ENCODE results near the gene ALPK1. TPM values are rescaled to one million over a fixed set of nuclear protein-coding genes. Genes with fewer than 3 reads are reported as not detected.

ALPK1 gene
- total and polyA plus RNA-seq, 2 donors, result 14.5 to 16.6 TPM

- no peaks in the 10 kb centered on the region for H3K27me3 ChIP-seq (ENCODE audit: control insufficient read depth in 2 of 2, insufficient read depth in 1 of 2, low read length in 1 of 2)
- DNase-seq (ENCODE audit: low read depth in 6 of 9, low spot score in 9 of 9), result no peak
- H3K4me3 ChIP-seq (ENCODE audit: low read length in 2 of 2), result no peak overlapping the region
- H3K9me3 ChIP-seq (ENCODE audit: control insufficient read depth in 2 of 2, insufficient read depth in 1 of 2, low read length in 1 of 2), result no peaks in the 10 kb centered on the region
- no peak overlapping the region for H3K27ac ChIP-seq (ENCODE audit: low read depth in 1 of 2, low read length in 1 of 2)
- H3K36me3 ChIP-seq (ENCODE audit: control insufficient read depth in 2 of 2, insufficient read depth in 2 of 2, low read length in 1 of 2), result peaks cover 0 to 15% of the 10 kb centered on the region in 2 donors
- 96% methylated on average over 4 of the region's 4 CpGs for WGBS
- H3K4me1 ChIP-seq (ENCODE audit: control insufficient read depth in 2 of 2, insufficient read depth in 2 of 2, low read length in 2 of 2), result no peaks in the 10 kb centered on the region
Measured at GRCh38 chr4:112272292-112272691, 24.9 kb upstream of the ALPK1 start.

DNA sequence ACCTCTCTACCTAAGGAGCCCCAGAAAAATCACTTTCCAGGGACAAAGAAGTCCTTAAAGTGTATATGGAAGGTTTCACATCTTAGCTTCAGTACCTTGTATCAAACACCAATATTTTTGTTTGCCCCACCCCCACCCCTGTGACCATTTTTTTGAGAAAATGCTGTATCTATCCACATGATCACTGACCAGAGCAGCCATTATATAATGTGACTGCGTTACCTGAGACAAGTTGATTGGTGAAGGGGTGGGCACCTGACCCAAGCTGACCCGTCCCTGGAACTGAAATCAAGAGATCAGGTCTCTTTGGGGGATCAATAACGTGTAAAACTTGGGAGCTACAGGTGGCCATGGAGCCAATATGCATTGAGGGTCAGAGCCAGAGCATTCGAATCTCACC, 22.2 kb upstream of the ALPK1 start:
- DNase-seq (ENCODE audit: low read depth in 6 of 9, low spot score in 9 of 9), result no peak
- Histone ChIP-seq H3K27me3 (ENCODE audit: control insufficient read depth in 2 of 2, insufficient read depth in 1 of 2, low read length in 1 of 2) (no peaks in the 10 kb centered on the region), H3K27ac (ENCODE audit: low read depth in 1 of 2, low read length in 1 of 2) (no peak overlapping the region), H3K4me1 (ENCODE audit: control insufficient read depth in 2 of 2, insufficient read depth in 2 of 2, low read length in 2 of 2) (peaks cover 0 to 5% of the 10 kb centered on the region in 2 donors), H3K36me3 (ENCODE audit: control insufficient read depth in 2 of 2, insufficient read depth in 2 of 2, low read length in 1 of 2) (peaks cover 3 to 22% of the 10 kb centered on the region in 2 donors), H3K9me3 (ENCODE audit: control insufficient read depth in 2 of 2, insufficient read depth in 1 of 2, low read length in 1 of 2) (no peaks in the 10 kb centered on the region), H3K4me3 (ENCODE audit: low read length in 2 of 2) (no peak overlapping the region)
- WGBS, result over 99% methylated on average over 4 of the region's 4 CpGs

DNA sequence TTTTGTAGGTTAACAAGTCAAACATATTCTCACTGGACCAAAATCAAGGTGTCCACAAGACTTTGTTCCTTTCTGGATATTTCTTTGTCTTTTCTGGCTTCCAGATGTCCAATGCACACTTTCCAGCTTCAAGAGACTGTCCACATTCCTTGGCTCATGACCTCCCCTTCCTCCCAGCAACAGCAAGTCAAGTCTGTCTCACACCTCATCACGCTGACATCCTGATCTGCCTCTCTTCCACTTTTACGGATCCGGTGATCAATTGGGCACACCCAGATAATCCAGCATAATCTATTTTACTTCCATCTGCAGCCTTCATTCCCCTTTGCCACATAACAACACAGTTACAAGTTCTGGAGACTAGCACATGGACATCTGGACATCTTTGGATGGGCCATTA, 21.1 kb upstream of the ALPK1 start:
- Histone ChIP-seq H3K36me3 (ENCODE audit: control insufficient read depth in 2 of 2, insufficient read depth in 2 of 2, low read length in 1 of 2) (peaks cover 3 to 25% of the 10 kb centered on the region in 2 donors), H3K27me3 (ENCODE audit: control insufficient read depth in 2 of 2, insufficient read depth in 1 of 2, low read length in 1 of 2) (no peaks in the 10 kb centered on the region), H3K4me1 (ENCODE audit: control insufficient read depth in 2 of 2, insufficient read depth in 2 of 2, low read length in 2 of 2) (peaks cover 0 to 6% of the 10 kb centered on the region in 2 donors), H3K4me3 (ENCODE audit: low read length in 2 of 2) (no peak overlapping the region), H3K9me3 (ENCODE audit: control insufficient read depth in 2 of 2, insufficient read depth in 1 of 2, low read length in 1 of 2) (no peaks in the 10 kb centered on the region), H3K27ac (ENCODE audit: low read depth in 1 of 2, low read length in 1 of 2) (no peak overlapping the region)
- 97% methylated on average over 3 of the region's 3 CpGs for WGBS
- DNase-seq (ENCODE audit: low read depth in 6 of 9, low spot score in 9 of 9), result no peak

GRCh38 chr4:112277220-112277619, 19.9 kb upstream of the ALPK1 start:
- 93% methylated on average over 3 of the region's 3 CpGs for WGBS
- H3K27ac ChIP-seq (ENCODE audit: low read depth in 1 of 2, low read length in 1 of 2), result no peak overlapping the region
- no peak for DNase-seq (ENCODE audit: low read depth in 6 of 9, low spot score in 9 of 9)
- peaks cover 3 to 32% of the 10 kb centered on the region in 2 donors for H3K36me3 ChIP-seq (ENCODE audit: control insufficient read depth in 2 of 2, insufficient read depth in 2 of 2, low read length in 1 of 2)
- no peak overlapping the region for H3K4me3 ChIP-seq (ENCODE audit: low read length in 2 of 2)
- no peaks in the 10 kb centered on the region for H3K27me3 ChIP-seq (ENCODE audit: control insufficient read depth in 2 of 2, insufficient read depth in 1 of 2, low read length in 1 of 2)
- H3K4me1 ChIP-seq (ENCODE audit: control insufficient read depth in 2 of 2, insufficient read depth in 2 of 2, low read length in 2 of 2), result peaks cover 0 to 6% of the 10 kb centered on the region in 2 donors
- H3K9me3 ChIP-seq (ENCODE audit: control insufficient read depth in 2 of 2, insufficient read depth in 1 of 2, low read length in 1 of 2), result no peaks in the 10 kb centered on the region

- WGBS, result 94% methylated on average over 10 of the region's 10 CpGs
- Histone ChIP-seq H3K9me3 (ENCODE audit: control insufficient read depth in 2 of 2, insufficient read depth in 1 of 2, low read length in 1 of 2) (peaks cover 0 to 4% of the 10 kb centered on the region in 2 donors), H3K27me3 (ENCODE audit: control insufficient read depth in 2 of 2, insufficient read depth in 1 of 2, low read length in 1 of 2) (no peaks in the 10 kb centered on the region), H3K36me3 (ENCODE audit: control insufficient read depth in 2 of 2, insufficient read depth in 2 of 2, low read length in 1 of 2) (peaks cover 4 to 35% of the 10 kb centered on the region in 2 donors), H3K27ac (ENCODE audit: low read depth in 1 of 2, low read length in 1 of 2) (no peak overlapping the region), H3K4me1 (ENCODE audit: control insufficient read depth in 2 of 2, insufficient read depth in 2 of 2, low read length in 2 of 2) (peaks cover 0 to 9% of the 10 kb centered on the region in 2 donors), H3K4me3 (ENCODE audit: low read length in 2 of 2) (no peak overlapping the region)
- no peak for DNase-seq (ENCODE audit: low read depth in 6 of 9, low spot score in 9 of 9)
Measured at GRCh38 chr4:112277705-112278448, 19.3 kb upstream of the ALPK1 start.

GRCh38 chr4:112279025-112279881, 17.9 kb upstream of the ALPK1 start:
- peak in 1 of 9 donors; percentile 43 for DNase-seq (ENCODE audit: low read depth in 6 of 9, low spot score in 9 of 9)
- H3K27ac ChIP-seq (ENCODE audit: low read depth in 1 of 2, low read length in 1 of 2), result no peak overlapping the region
- no peak overlapping the region for H3K4me3 ChIP-seq (ENCODE audit: low read length in 2 of 2)
- peaks cover 4 to 13% of the 10 kb centered on the region in 2 donors for H3K4me1 ChIP-seq (ENCODE audit: control insufficient read depth in 2 of 2, insufficient read depth in 2 of 2, low read length in 2 of 2)
- no peaks in the 10 kb centered on the region for H3K27me3 ChIP-seq (ENCODE audit: control insufficient read depth in 2 of 2, insufficient read depth in 1 of 2, low read length in 1 of 2)
- H3K36me3 ChIP-seq (ENCODE audit: control insufficient read depth in 2 of 2, insufficient read depth in 2 of 2, low read length in 1 of 2), result peaks cover 7 to 38% of the 10 kb centered on the region in 2 donors
- peaks cover 0 to 4% of the 10 kb centered on the region in 2 donors for H3K9me3 ChIP-seq (ENCODE audit: control insufficient read depth in 2 of 2, insufficient read depth in 1 of 2, low read length in 1 of 2)
- WGBS, result 77% methylated on average over 10 of the region's 10 CpGs

DNA sequence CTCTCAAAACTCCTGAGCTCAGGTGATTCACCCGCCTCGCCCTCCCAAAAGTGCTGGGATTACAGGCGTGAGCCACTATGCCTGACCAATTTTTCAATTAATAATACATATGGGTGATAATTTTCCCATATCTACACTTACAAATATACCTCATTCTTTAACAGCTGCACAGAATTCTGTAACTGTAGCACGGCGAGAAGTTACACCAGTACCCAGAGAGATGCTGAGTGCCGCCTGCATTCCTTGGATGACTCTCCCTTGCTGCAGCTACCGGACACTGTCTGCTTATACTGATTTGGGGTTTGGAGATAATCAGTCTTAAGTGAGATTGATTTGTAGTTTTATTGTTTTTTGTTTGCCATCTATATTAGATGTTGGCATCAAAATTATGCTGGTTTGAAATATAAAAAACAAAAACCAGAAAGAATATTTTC, 17.3 kb upstream of the ALPK1 start:
- no peak for DNase-seq (ENCODE audit: low read depth in 6 of 9, low spot score in 9 of 9)
- Histone ChIP-seq H3K27me3 (ENCODE audit: control insufficient read depth in 2 of 2, insufficient read depth in 1 of 2, low read length in 1 of 2) (no peaks in the 10 kb centered on the region), H3K27ac (ENCODE audit: low read depth in 1 of 2, low read length in 1 of 2) (no peak overlapping the region), H3K4me1 (ENCODE audit: control insufficient read depth in 2 of 2, insufficient read depth in 2 of 2, low read length in 2 of 2) (peaks cover 4 to 17% of the 10 kb centered on the region in 2 donors), H3K36me3 (ENCODE audit: control insufficient read depth in 2 of 2, insufficient read depth in 2 of 2, low read length in 1 of 2) (peaks cover 7 to 38% of the 10 kb centered on the region in 2 donors), H3K4me3 (ENCODE audit: low read length in 2 of 2) (no peak overlapping the region), H3K9me3 (ENCODE audit: control insufficient read depth in 2 of 2, insufficient read depth in 1 of 2, low read length in 1 of 2) (peaks cover 0 to 4% of the 10 kb centered on the region in 2 donors)
- 97% methylated on average over 7 of the region's 7 CpGs for WGBS

- Histone ChIP-seq H3K4me1 (ENCODE audit: control insufficient read depth in 2 of 2, insufficient read depth in 2 of 2, low read length in 2 of 2) (peaks cover 4 to 17% of the 10 kb centered on the region in 2 donors), H3K9me3 (ENCODE audit: control insufficient read depth in 2 of 2, insufficient read depth in 1 of 2, low read length in 1 of 2) (peaks cover 0 to 4% of the 10 kb centered on the region in 2 donors), H3K27me3 (ENCODE audit: control insufficient read depth in 2 of 2, insufficient read depth in 1 of 2, low read length in 1 of 2) (no peaks in the 10 kb centered on the region), H3K4me3 (ENCODE audit: low read length in 2 of 2) (no peak overlapping the region), H3K36me3 (ENCODE audit: control insufficient read depth in 2 of 2, insufficient read depth in 2 of 2, low read length in 1 of 2) (peaks cover 7 to 35% of the 10 kb centered on the region in 2 donors), H3K27ac (ENCODE audit: low read depth in 1 of 2, low read length in 1 of 2) (no peak overlapping the region)
- 77% methylated on average over 5 of the region's 5 CpGs for WGBS
- no peak for DNase-seq (ENCODE audit: low read depth in 6 of 9, low spot score in 9 of 9)
Measured at GRCh38 chr4:112280386-112281056, 16.6 kb upstream of the ALPK1 start.

All from thymus (tissue), 11 donors.